ENCODE data around the gene PICALM. TPM values are rescaled to one million over a fixed set of nuclear protein-coding genes. Genes with fewer than 3 reads are reported as not detected.

Gene PICALM
- total and polyA plus RNA-seq, 2 of the 13 experiments (the other 11 are each of a cell fraction or from before 2014, with no cell fraction given) = 97.6 to 154 TPM

- no peak for TF ChIP-seq THAP9 (CRISPR knock-in tag; IDR thresholded peaks at IDR 0.05; ENCODE audit: borderline replicate concordance)
- no peak for TF ChIP-seq ZSCAN20 (CRISPR knock-in tag; IDR thresholded peaks at IDR 0.05; ENCODE audit: borderline replicate concordance)
- no peak for TF ChIP-seq POLR2AphosphoS2 (IDR thresholded peaks at IDR 0.05; ENCODE audit: low read depth, low read length)
- no peak for TF ChIP-seq ZFP82 (CRISPR knock-in tag; IDR thresholded peaks at IDR 0.05; ENCODE audit: borderline replicate concordance)
- no peak for TF ChIP-seq SMYD3 (CRISPR knock-in tag; IDR thresholded peaks at IDR 0.05)
- no peak for TF ChIP-seq ZNF788 (CRISPR knock-in tag; IDR thresholded peaks at IDR 0.05; ENCODE audit: borderline replicate concordance)
- no peak for TF ChIP-seq MAFF (IDR thresholded peaks at IDR 0.05; ENCODE audit: low read depth, low read length)
- TF ChIP-seq NFYB (CRISPR knock-in tag; IDR thresholded peaks at IDR 0.05) = no peak
- TF ChIP-seq RCOR2 (CRISPR knock-in tag; IDR thresholded peaks at IDR 0.05) = peak; percentile 58; the same call in 1 of the 2 replicates
- TF ChIP-seq ZNF251 (CRISPR knock-in tag; IDR thresholded peaks at IDR 0.05) = no peak
- peak; percentile 69; the same call in 1 of the 2 replicates for TF ChIP-seq PRDM10 (CRISPR knock-in tag; IDR thresholded peaks at IDR 0.05; ENCODE audit: low read depth)
- no peak for TF ChIP-seq ZNF557 (CRISPR knock-in tag; IDR thresholded peaks at IDR 0.05)
- TF ChIP-seq ZNF30 (CRISPR knock-in tag; IDR thresholded peaks at IDR 0.05) = no peak
- no peak for TF ChIP-seq HIC2 (CRISPR knock-in tag; IDR thresholded peaks at IDR 0.05; ENCODE audit: low read depth)
- TF ChIP-seq MTA3 (CRISPR knock-in tag; IDR thresholded peaks at IDR 0.05) = no peak
- TF ChIP-seq NCOR1 (IDR thresholded peaks at IDR 0.05; ENCODE audit: borderline replicate concordance, low read length) = peak; percentile 74; the same call in 1 of the 2 replicates
- peak; percentile 89 for TF ChIP-seq RXRB (CRISPR knock-in tag; IDR thresholded peaks at IDR 0.05; ENCODE audit: borderline replicate concordance)
- peak; percentile 92 for TF ChIP-seq ARID5B (CRISPR knock-in tag; IDR thresholded peaks at IDR 0.05)
- no peak for TF ChIP-seq NCOA1 (CRISPR knock-in tag; IDR thresholded peaks at IDR 0.05)
Observed at GRCh38 chr11:85923455-85923854, 145.4 kb downstream of the PICALM start (continued).
